Thymus (tissue), 11 donors: Measurements from ENCODE around the gene CASQ1. TPM values are rescaled to one million over a fixed set of nuclear protein-coding genes. Genes with fewer than 3 reads are reported as not detected.
A peak's percentile ranks its signal among the peaks of the same experiment; 100 is the strongest.

ENCODE experiments used
- DNase-seq, 9 donors: peaks; one replicate each; pipeline ENCODE4 v3.0.0-alpha.2; 2013; ENCODE audit warnings: low spot score in 9 of 9, low read depth in 6 of 9, missing footprints in 1 of 9
- H3K27ac ChIP-seq, 2 donors: one replicate each; pipeline ENCODE4 v1.5.1; 2013; ENCODE audit warnings: control low read depth in 1 of 2, low read depth in 1 of 2, low read length in 1 of 2, mild to moderate bottlenecking in 1 of 2, moderate library complexity in 1 of 2
- H3K27me3 ChIP-seq, 2 donors: one replicate each; pipeline ENCODE4 v1.5.1; 2013; ENCODE audit warnings: low read length in 1 of 2; ENCODE audit not compliant: control insufficient read depth in 2 of 2, insufficient read depth in 1 of 2
- H3K36me3 ChIP-seq, 2 donors: one replicate each; pipeline ENCODE4 v1.5.1; 2013; ENCODE audit warnings: low read length in 1 of 2, mild to moderate bottlenecking in 1 of 2, moderate library complexity in 1 of 2; ENCODE audit not compliant: control insufficient read depth in 2 of 2, insufficient read depth in 2 of 2
- H3K4me1 ChIP-seq, 2 donors: one replicate each; pipeline ENCODE4 v1.5.1; 2013; ENCODE audit warnings: low read length in 2 of 2; ENCODE audit not compliant: control insufficient read depth in 2 of 2, insufficient read depth in 2 of 2
- H3K4me3 ChIP-seq, 2 donors: one replicate each; pipeline ENCODE4 v1.5.1; 2013; ENCODE audit warnings: low read length in 2 of 2, control low read depth in 1 of 2, mild to moderate bottlenecking in 1 of 2
- H3K9me3 ChIP-seq, 2 donors: one replicate each; pipeline ENCODE4 v1.5.1; 2013; ENCODE audit warnings: low read length in 1 of 2, mild to moderate bottlenecking in 1 of 2; ENCODE audit not compliant: control insufficient read depth in 2 of 2, insufficient read depth in 1 of 2
- WGBS: extraction: QIAGEN DNeasy Blood & Tissue Kit; methylation state at CpG from one replicate; pipeline ENCODE4 v1.1.7; 2013; 5-methylcytosine and 5-hydroxymethylcytosine counted together
- polyA plus RNA-seq: library from polyadenylated mRNA; stranded (reverse); fragments of 200-250 nt; gene quantifications from one replicate; pipeline ENCODE4 v1.2.3, GENCODE V29; 2013
- total RNA-seq: library from RNA; stranded (reverse); fragments of 120-200 nt; gene quantifications from one replicate; pipeline ENCODE4 v1.2.4, GENCODE V29; 2013
- donor health status: healthy.

The CASQ1 gene
- total and polyA plus RNA-seq, 2 donors: 0.42 to 0.66 TPM

DNA sequence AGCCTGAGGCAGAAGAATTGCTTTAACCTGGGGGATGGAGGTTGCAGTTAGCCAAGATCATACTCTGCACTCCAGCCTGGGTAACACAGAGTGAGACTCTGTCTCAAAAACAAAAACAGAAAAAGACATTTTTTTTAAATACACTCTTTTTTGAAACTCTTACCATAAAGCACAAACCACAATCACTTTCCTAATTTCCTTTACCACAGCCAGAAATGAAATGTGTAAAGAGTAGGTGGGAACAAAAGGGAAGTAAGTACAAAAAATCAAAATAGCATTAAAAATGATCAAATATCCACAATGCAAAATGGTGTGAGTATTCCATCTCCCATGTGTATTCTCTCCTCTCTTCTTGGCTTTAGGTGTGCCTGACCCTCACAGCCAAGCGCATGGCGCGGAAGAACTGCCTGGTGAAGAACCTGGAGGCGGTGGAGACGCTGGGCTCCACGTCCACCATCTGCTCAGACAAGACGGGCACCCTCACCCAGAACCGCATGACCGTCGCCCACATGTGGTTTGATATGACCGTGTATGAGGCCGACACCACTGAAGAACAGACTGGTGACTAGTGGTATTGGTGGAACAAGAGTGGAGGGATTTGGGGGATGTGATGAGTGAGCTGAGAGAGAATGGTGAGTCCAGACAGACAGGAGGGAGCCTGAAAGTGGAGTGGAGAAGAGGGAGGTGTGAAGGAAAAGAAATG lies 24.1 kb upstream of the CASQ1 start:
- Histone ChIP-seq H3K4me1 (peaks cover 0 to 4% of the 10 kb centered on the region in 2 donors), H3K9me3 (no peaks in the 10 kb centered on the region), H3K4me3 (no peak overlapping the region), H3K27ac (no peak overlapping the region), H3K36me3 (no peaks in the 10 kb centered on the region), H3K27me3 (peaks cover 0 to 2% of the 10 kb centered on the region in 2 donors)
- 85% methylated on average over 12 of the region's 12 CpGs for WGBS
- no peak for DNase-seq

DNA sequence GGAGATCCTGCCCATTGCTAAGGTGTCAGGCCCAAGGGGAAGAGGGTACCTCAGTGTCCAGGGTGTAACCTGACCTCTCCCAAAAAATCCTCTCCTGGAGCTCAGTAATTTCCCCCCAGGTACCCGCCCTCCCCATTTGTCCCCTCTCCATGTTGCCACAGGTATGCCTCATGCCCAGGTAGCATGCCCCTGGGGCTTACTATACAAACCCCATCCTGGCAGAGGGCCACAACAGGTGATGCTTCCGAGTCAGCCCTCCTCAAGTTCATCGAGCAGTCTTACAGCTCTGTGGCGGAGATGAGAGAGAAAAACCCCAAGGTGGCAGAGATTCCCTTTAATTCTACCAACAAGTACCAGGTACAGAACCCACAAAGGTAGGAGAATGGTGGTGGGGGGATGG lies 23.3 kb upstream of the CASQ1 start:
- no peaks in the 10 kb centered on the region for H3K36me3 ChIP-seq
- no peaks in the 10 kb centered on the region for H3K9me3 ChIP-seq
- 92% methylated on average over 4 of the region's 4 CpGs for WGBS
- H3K4me3 ChIP-seq: no peak overlapping the region
- H3K27ac ChIP-seq: no peak overlapping the region
- peaks cover 0 to 2% of the 10 kb centered on the region in 2 donors for H3K27me3 ChIP-seq
- DNase-seq: no peak
- peaks cover 0 to 4% of the 10 kb centered on the region in 2 donors for H3K4me1 ChIP-seq

DNA sequence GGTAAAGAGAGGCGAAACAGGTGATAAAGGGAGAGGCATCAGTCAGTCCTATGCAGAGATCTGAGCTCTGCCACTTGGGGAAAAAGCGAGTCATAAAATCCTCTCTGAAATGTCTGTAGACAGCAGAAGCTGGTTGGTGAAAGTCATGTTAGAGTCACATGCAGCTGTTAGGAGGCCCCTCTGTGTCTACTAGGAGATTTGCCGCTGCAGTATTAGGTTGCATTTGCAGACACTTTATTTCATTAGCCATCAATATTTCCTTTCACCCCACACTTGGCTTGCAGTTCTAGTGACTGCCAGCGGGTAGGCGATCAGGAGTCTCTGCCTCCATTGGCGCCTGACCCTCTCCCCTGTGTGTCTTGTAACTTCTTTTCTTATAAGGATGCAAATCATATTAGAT lies 22.8 kb upstream of the CASQ1 start:
- no peaks in the 10 kb centered on the region for H3K9me3 ChIP-seq
- no peaks in the 10 kb centered on the region for H3K36me3 ChIP-seq
- H3K27ac ChIP-seq: no peak overlapping the region
- 96% methylated on average over 6 of the region's 6 CpGs for WGBS
- peaks cover 0 to 2% of the 10 kb centered on the region in 2 donors for H3K27me3 ChIP-seq
- H3K4me1 ChIP-seq: peaks cover 0 to 4% of the 10 kb centered on the region in 2 donors
- no peak overlapping the region for H3K4me3 ChIP-seq
- DNase-seq: no peak

DNA sequence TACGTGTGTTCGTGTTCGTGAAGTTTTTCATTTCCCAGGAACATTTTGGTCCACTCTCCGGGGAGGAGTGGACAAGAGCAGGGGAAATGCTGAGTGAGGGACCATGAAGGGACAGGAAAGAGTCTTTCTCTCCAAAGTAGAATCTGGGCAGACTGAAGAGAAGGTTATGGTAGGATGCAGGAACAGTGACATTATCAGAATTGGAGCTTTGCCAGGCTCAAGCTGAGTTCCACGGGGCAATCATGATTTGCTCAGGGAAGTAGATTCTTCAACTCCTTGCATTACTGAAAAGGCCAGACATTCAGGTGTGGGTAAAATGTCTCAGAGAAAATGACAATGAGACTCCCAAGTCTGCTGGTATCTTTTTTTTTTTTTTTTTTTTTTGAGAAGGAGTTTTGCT lies 22.4 kb upstream of the CASQ1 start:
- Histone ChIP-seq H3K36me3 (no peaks in the 10 kb centered on the region), H3K27me3 (peaks cover 0 to 2% of the 10 kb centered on the region in 2 donors), H3K9me3 (no peaks in the 10 kb centered on the region), H3K4me3 (no peak overlapping the region), H3K27ac (no peak overlapping the region), H3K4me1 (peaks cover 0 to 4% of the 10 kb centered on the region in 2 donors)
- WGBS: 88% methylated on average over 5 of the region's 5 CpGs
- DNase-seq: no peak

DNA sequence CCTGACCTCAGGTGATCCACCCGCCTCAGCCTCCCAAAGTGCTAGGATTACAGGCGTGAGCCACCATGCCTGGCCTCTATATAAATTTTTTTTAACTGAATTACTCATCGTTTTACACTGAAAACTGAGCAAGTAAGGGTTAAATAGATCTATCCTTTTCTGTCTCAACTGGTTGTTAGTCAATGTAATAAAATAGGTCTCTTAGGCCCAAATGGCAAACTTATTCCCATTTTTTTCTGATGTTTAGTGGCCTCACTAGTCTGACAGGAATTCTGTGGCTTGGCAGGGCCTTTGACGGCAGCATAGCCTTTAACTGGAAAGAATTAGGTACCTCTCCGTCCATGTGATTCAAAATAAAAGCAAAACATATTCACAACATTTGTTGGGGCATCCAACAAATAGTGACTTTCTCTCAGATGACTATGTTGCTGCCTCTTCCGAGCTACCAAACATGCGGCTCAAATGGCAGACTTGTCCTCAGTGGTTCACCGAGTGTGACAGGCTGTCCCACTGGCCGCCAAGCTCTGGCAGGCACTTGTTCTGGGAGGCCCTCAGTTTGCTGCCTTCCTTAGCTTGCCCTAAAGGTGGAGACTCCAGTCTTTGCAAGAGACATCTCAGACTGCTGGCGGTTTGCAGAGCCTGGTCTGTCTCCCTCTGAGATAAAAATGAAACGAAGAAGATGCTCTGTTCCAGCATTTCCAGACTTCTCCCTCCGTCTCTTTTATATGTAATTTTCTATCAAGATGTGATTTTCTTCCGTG lies 21.6 kb upstream of the CASQ1 start:
- H3K27me3 ChIP-seq: peaks cover 0 to 2% of the 10 kb centered on the region in 2 donors
- H3K4me3 ChIP-seq: no peak overlapping the region
- H3K36me3 ChIP-seq: no peaks in the 10 kb centered on the region
- peaks cover 0 to 4% of the 10 kb centered on the region in 2 donors for H3K4me1 ChIP-seq
- no peak overlapping the region for H3K27ac ChIP-seq
- H3K9me3 ChIP-seq: no peaks in the 10 kb centered on the region
- DNase-seq: no peak
- WGBS: 93% methylated on average over 13 of the region's 13 CpGs

DNA sequence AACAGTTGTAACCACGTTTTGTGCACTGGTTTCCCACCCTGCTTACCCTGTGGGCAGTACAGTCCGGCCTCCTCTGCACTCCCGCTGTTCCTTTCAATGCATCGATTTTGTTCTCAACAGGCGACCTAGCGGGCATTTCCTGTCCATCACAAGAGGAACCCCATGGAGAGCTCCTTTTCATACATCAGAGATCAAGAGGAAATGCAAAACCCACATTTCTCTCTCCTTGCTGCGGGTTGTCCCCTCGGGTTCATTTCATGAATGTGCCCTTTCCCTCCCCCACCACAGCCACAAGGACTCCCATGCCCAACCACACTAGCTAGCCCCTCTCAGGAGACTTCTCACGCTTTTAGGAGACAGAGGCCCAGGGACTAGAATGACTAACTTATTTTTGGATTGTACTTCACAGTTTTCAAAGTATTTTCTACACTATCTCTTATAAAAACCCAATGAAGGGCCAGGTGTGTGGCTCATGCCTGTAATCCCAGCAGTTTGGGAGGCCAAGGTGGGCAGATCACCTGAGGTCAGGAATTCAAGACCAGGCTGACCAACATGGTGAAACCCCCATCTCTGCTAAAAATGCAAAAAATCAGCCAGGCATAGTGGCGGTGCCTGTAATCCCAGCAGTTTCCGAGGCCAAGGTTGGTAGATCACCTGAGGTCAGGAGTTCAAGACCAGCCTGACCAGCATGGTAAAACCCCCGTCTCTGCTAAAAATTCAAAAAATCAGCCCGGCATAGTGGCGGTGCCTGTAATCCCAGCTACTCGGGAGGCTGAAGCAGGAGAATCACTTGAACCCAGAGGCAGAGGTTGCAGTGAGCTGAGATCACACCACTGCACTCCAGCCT lies 20.6 kb upstream of the CASQ1 start:
- Histone ChIP-seq H3K27ac (no peak overlapping the region), H3K9me3 (no peaks in the 10 kb centered on the region), H3K4me3 (no peak overlapping the region), H3K27me3 (peaks cover 0 to 2% of the 10 kb centered on the region in 2 donors), H3K4me1 (peaks cover 0 to 4% of the 10 kb centered on the region in 2 donors), H3K36me3 (no peaks in the 10 kb centered on the region)
- 41% methylated on average over 15 of the region's 15 CpGs for WGBS
- peak in 1 of 9 donors; percentile 18 for DNase-seq

DNA sequence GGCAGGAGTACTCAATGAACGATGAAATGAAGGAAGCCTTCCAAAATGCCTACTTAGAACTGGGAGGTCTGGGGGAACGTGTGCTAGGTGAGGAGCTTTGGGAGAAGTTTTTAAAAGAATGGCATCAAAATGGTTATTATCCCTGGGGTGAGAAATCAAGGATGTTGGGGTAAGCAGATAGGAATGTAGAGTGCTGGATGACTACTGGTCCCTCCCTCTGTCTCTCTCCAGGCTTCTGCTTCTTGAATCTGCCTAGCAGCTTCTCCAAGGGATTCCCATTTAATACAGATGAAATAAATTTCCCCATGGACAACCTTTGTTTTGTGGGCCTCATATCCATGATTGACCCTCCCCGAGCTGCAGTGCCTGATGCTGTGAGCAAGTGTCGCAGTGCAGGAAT lies 19.0 kb upstream of the CASQ1 start:
- no peaks in the 10 kb centered on the region for H3K36me3 ChIP-seq
- H3K27ac ChIP-seq: no peak overlapping the region
- DNase-seq: no peak
- peaks cover 0 to 2% of the 10 kb centered on the region in 2 donors for H3K27me3 ChIP-seq
- peaks cover 0 to 4% of the 10 kb centered on the region in 2 donors for H3K4me1 ChIP-seq
- H3K4me3 ChIP-seq: no peak overlapping the region
- 94% methylated on average over 4 of the region's 4 CpGs for WGBS
- no peaks in the 10 kb centered on the region for H3K9me3 ChIP-seq

DNA sequence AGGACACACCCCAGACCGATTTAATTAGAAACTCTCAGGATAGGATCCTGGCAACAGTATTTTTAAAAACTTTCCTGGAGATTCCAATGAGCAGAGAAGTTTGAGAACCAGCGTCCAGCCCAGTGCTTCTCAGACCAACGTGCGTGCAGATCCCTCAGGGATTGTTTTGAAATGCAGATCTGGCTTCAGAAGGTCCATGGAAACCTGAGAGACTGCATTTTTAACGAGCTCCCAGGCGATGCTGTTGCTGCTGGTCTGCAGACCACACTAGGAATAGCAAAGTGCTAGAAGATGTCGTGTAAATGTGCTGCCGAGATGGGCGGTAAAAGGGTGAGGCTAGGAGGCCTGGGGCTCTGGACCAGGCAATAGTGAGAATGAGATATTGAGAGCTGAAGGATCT lies 18.4 kb upstream of the CASQ1 start:
- WGBS: 94% methylated on average over 9 of the region's 9 CpGs
- Histone ChIP-seq H3K27ac (no peak overlapping the region), H3K4me3 (no peak overlapping the region), H3K27me3 (peaks cover 0 to 2% of the 10 kb centered on the region in 2 donors), H3K4me1 (peaks cover 0 to 4% of the 10 kb centered on the region in 2 donors), H3K9me3 (no peaks in the 10 kb centered on the region), H3K36me3 (no peaks in the 10 kb centered on the region)
- DNase-seq: no peak

DNA sequence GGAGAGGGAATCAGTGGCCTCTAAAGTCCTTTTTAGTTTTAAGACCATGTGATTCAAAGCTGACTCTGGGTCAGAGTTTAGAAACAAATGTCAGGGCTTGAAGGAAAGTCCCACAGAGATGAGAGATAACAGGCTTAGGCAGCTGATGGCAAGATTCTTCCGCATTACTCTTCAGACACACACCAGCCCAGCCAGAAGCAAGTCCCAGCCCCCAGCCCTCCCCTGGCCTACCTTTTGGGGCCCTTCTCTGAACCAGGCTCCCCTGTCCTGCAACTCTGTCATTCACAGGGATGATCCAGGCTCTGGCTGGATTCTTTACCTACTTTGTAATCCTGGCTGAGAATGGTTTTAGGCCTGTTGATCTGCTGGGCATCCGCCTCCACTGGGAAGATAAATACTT lies 13.1 kb upstream of the CASQ1 start:
- no peak overlapping the region for H3K4me3 ChIP-seq
- WGBS: 97% methylated on average over 2 of the region's 2 CpGs
- H3K27me3 ChIP-seq: peaks cover 0 to 2% of the 10 kb centered on the region in 2 donors
- H3K36me3 ChIP-seq: no peaks in the 10 kb centered on the region
- H3K4me1 ChIP-seq: no peaks in the 10 kb centered on the region
- no peak overlapping the region for H3K27ac ChIP-seq
- no peaks in the 10 kb centered on the region for H3K9me3 ChIP-seq
- DNase-seq: no peak
